ENCODE measurements around the gene PNLIPRP2. TPM values are rescaled to one million over a fixed set of nuclear protein-coding genes. Genes with fewer than 3 reads are reported as not detected.

Gene PNLIPRP2
- total RNA-seq, 1 experiment from 2014 or later = not detected

- intact Hi-C loops (cut with micrococcal nuclease) = no loop called here
- DNase-seq (ENCODE audit: unreplicated experiment) = no peak
- Mint-ChIP-seq H3K27me3 (ENCODE audit: insufficient read depth, unreplicated experiment) (no peaks in the 10 kb centered on the region), H3K4me3 (ENCODE audit: unreplicated experiment) (no peak overlapping the region), H3K4me1 (ENCODE audit: insufficient read depth, unreplicated experiment) (no peaks in the 10 kb centered on the region), H3K36me3 (ENCODE audit: insufficient read depth, unreplicated experiment) (no peaks in the 10 kb centered on the region), H3K9me3 (ENCODE audit: unreplicated experiment) (no peaks in the 10 kb centered on the region), H3K27ac (ENCODE audit: low read depth, unreplicated experiment) (no peak overlapping the region)
- BruUV-seq (replicated peaks) = no TSS peak
- no peak for TF ChIP-seq CTCF (IDR thresholded peaks at IDR 0.05; ENCODE audit: unreplicated experiment)
- ChIA-PET POLR2A (interaction anchor here (0.6 kb wide), 1 partner anchor 16 kb away, joined by 3 read pairs; no protein-coding TSS in a partner anchor), CTCF (interaction anchor here (0.9 kb wide), 1 partner anchor 14 kb away, joined by 6 read pairs; no protein-coding TSS in a partner anchor)
Observed at GRCh38 chr10:116614796-116615195, 6.0 kb upstream of the PNLIPRP2 start.

GRCh38 chr10:116615199-116615776 lies 5.5 kb upstream of the PNLIPRP2 start:
- POLR2A ChIA-PET = interaction anchor here (0.5 to 0.6 kb wide), 2 partner anchors 16 to 577 kb away, joined by 3 read pairs; no protein-coding TSS in a partner anchor
- H3K36me3 Mint-ChIP-seq (ENCODE audit: insufficient read depth, unreplicated experiment) = no peaks in the 10 kb centered on the region
- CTCF ChIA-PET = interaction anchor here (0.9 to 1.0 kb wide), 2 partner anchors 13 to 182 kb away, joined by 4 to 6 read pairs; no protein-coding TSS in a partner anchor
- H3K4me1 Mint-ChIP-seq (ENCODE audit: insufficient read depth, unreplicated experiment) = no peaks in the 10 kb centered on the region
- H3K4me3 Mint-ChIP-seq (ENCODE audit: unreplicated experiment) = no peak overlapping the region
- no peak overlapping the region for H3K27ac Mint-ChIP-seq (ENCODE audit: low read depth, unreplicated experiment)
- no peaks in the 10 kb centered on the region for H3K27me3 Mint-ChIP-seq (ENCODE audit: insufficient read depth, unreplicated experiment)
- no peak for TF ChIP-seq CTCF (IDR thresholded peaks at IDR 0.05; ENCODE audit: unreplicated experiment)
- no TSS peak for BruUV-seq (replicated peaks)
- H3K9me3 Mint-ChIP-seq (ENCODE audit: unreplicated experiment) = no peaks in the 10 kb centered on the region
- intact Hi-C loops (cut with micrococcal nuclease) = no loop called here
- DNase-seq (ENCODE audit: unreplicated experiment) = no peak

- TF ChIP-seq CTCF (IDR thresholded peaks at IDR 0.05; ENCODE audit: unreplicated experiment) = no peak
- no peak for DNase-seq (ENCODE audit: unreplicated experiment)
- H3K27me3 Mint-ChIP-seq (ENCODE audit: insufficient read depth, unreplicated experiment) = peaks cover 16% of the 10 kb centered on the region
- no peak overlapping the region for H3K4me3 Mint-ChIP-seq (ENCODE audit: unreplicated experiment)
- intact Hi-C loops (cut with micrococcal nuclease) = no loop called here
- ChIA-PET CTCF (no interaction called here), POLR2A (no interaction called here)
- H3K36me3 Mint-ChIP-seq (ENCODE audit: insufficient read depth, unreplicated experiment) = no peaks in the 10 kb centered on the region
- H3K4me1 Mint-ChIP-seq (ENCODE audit: insufficient read depth, unreplicated experiment) = no peaks in the 10 kb centered on the region
- no peaks in the 10 kb centered on the region for H3K9me3 Mint-ChIP-seq (ENCODE audit: unreplicated experiment)
- no peak overlapping the region for H3K27ac Mint-ChIP-seq (ENCODE audit: low read depth, unreplicated experiment)
- BruUV-seq (replicated peaks) = no TSS peak
Observed at GRCh38 chr10:116621476-116621875, 723 bp downstream of the PNLIPRP2 start.

- no peaks in the 10 kb centered on the region for H3K4me1 Mint-ChIP-seq (ENCODE audit: insufficient read depth, unreplicated experiment)
- no TSS peak for BruUV-seq (replicated peaks)
- intact Hi-C loops (cut with micrococcal nuclease) = no loop called here
- no peak overlapping the region for H3K27ac Mint-ChIP-seq (ENCODE audit: low read depth, unreplicated experiment)
- no peak for DNase-seq (ENCODE audit: unreplicated experiment)
- no peak for TF ChIP-seq CTCF (IDR thresholded peaks at IDR 0.05; ENCODE audit: unreplicated experiment)
- H3K9me3 Mint-ChIP-seq (ENCODE audit: unreplicated experiment) = no peaks in the 10 kb centered on the region
- no peak overlapping the region for H3K4me3 Mint-ChIP-seq (ENCODE audit: unreplicated experiment)
- ChIA-PET CTCF (no interaction called here), POLR2A (interaction anchor here (0.7 kb wide), 1 partner anchor 141 kb away, joined by 3 read pairs; no protein-coding TSS in a partner anchor)
- peaks cover 16% of the 10 kb centered on the region for H3K27me3 Mint-ChIP-seq (ENCODE audit: insufficient read depth, unreplicated experiment)
- no peaks in the 10 kb centered on the region for H3K36me3 Mint-ChIP-seq (ENCODE audit: insufficient read depth, unreplicated experiment)
Observed at GRCh38 chr10:116621934-116622655, 1.3 kb downstream of the PNLIPRP2 start.

All from MCF 10A (cell line).